Measurements from ENCODE around the gene IDH3G.
A peak's percentile ranks its signal among the peaks of the same experiment; 100 is the strongest.
"Not testable (repeated sequence)": the region's sequence is repeated elsewhere in the genome, so short reads cannot be mapped to it uniquely, and the experiment has no call there.

The IDH3G gene

DNA sequence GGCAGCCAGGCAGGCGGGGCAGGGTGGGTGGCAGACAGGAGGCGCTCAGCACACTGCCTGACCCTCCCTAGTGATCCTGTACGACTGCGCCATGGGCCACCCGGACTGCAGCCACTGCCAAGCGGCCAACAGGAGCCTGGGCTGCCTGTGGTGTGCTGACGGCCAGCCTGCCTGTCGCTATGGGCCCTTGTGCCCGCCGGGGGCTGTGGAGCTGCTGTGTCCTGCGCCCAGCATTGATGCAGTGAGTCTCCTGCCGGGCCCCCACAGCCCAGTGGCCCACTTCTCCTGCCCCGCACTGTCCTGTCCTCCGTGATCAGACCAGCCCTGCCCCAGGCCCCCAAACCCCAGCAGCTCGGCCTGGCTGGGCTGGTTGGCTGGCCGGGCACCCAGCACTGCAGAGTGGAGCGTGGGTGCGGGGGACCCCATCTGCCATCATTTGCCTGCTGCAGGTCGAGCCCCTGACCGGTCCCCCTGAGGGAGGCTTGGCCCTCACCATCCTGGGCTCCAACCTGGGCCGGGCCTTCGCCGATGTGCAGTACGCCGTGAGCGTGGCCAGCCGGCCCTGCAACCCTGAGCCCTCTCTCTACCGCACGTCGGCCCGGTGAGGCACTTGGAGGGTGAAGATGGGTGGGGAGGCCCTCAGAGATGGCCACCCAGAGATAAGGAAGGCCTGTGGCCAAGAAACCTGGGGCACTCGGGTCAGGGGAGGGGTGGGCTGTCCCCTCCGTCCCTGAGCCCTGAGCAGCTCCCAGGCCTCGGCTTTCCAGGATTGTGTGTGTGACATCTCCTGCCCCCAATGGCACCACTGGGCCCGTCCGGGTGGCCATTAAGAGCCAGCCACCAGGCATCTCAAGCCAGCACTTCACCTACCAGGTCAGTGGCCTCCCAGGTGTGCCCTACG is 22.5 kb downstream of the IDH3G start:
- no peak for DNase-seq

DNA sequence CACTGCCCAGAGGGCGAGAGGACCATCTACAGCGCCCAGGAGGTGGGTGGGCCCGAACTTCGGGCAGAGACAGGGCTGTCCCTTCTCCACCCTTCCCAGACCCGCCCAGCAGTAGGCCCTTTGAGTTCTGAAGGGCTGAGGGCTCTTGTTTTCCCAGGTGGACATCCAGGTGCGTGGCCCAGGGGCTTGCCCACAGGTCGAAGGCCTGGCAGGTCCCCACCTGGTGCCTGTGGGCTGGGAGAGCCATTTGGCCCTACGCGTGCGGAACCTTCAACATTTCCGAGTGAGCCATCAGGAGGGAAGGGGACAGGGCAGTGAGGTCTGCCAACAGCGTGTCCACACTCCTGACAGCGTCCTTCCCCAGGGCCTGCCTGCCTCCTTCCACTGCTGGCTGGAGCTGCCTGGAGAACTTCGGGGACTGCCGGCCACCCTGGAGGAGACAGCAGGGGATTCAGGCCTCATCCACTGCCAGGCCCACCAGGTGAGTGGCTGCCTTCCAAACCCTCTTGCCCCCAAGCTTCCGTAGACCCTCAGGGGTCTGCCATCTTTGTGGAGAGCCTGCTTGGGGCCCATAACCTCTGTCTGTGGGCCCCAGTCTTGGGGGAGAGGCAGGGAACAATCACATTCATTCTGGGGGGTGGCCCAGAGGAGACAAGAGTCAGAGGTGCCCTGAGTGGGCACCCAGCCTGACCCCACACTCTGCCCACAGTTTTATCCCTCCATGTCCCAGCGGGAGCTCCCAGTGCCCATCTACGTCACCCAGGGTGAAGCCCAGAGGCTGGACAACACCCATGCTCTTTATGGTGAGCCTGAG is 23.4 kb downstream of the IDH3G start:
- no peak for DNase-seq

DNA sequence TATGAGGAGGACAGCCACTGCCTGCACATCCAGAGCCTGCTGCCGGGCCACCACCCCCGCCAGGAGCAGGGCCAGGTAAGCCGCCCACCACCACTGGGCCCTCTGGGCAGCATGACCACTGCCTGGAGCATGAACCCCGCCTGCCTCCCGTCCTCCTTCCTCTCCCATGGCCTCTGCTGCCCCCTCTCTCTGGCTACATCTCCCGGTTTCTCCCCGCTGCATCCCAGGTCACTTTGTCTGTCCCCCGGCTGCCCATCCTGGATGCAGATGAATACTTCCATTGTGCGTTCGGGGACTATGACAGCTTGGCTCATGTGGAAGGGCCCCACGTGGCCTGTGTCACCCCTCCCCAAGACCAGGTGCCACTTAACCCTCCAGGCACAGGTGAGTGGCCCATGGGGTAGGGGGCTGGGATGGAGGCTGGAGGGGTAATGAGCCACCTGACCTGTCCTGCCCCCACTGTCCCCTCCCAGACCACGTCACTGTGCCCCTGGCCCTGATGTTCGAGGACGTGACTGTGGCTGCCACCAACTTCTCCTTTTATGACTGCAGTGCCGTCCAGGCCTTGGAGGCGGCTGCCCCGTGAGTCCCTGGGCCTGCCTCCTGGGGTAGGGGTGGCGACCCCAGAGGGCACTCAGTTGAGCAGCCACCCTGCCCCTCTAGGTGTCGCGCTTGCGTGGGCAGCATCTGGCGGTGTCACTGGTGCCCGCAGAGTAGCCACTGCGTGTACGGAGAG is 24.1 kb downstream of the IDH3G start:
- DNase-seq, result no peak

DNA sequence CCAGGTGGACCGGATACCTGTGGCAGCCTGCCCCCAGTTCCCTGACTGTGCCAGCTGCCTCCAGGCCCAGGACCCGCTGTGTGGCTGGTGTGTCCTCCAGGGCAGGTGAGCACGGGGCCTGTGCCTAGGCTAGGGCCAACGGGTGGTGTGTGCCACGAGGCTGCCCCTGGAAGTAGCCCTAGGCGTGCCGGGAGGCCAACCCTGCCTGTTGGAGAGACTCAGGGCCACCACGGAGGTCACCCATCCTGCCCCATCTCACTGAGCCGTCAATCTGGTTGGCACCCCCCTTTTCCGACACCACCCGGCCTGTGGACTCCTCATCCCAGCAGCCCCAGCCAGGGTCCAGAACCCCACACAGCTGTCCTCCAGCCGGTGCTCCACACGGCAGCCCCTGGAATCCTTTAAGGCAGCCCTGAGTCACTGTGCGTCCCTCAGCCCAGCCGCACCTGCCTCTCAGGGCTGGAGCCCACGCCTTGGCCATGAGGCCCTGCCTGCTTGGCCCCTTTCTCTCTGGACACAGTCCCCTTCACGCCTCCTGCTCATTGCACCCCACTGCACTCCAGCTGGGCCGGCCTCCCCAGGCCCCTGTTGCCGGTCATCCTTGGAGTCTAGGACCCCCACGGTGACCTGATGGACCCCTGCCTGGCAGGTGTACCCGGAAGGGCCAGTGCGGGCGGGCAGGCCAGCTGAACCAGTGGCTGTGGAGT is 24.9 kb downstream of the IDH3G start:
- no peak for DNase-seq

- DNase-seq, result no peak
Measured at GRCh38 chrX:153768311-153769157, 25.6 kb downstream of the IDH3G start.

DNA sequence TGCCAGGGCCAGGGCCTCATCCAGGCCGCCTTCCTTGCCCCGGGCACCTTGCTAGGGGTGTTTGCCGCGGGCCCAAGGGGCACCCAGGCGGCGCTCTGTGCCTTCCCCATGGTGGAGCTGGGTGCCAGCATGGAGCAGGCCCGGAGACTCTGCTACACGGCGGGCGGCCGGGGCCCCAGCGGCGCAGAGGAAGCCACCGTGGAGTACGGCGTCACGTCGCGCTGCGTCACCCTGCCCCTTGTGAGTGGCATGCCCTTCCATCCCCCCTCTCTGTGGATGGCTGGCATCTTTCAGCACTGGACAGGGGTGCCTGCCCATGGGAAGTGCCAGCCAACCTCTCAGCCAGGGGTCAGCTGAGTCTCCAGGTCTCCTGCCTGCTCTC is 26.5 kb downstream of the IDH3G start:
- DNase-seq, result no peak

DNA sequence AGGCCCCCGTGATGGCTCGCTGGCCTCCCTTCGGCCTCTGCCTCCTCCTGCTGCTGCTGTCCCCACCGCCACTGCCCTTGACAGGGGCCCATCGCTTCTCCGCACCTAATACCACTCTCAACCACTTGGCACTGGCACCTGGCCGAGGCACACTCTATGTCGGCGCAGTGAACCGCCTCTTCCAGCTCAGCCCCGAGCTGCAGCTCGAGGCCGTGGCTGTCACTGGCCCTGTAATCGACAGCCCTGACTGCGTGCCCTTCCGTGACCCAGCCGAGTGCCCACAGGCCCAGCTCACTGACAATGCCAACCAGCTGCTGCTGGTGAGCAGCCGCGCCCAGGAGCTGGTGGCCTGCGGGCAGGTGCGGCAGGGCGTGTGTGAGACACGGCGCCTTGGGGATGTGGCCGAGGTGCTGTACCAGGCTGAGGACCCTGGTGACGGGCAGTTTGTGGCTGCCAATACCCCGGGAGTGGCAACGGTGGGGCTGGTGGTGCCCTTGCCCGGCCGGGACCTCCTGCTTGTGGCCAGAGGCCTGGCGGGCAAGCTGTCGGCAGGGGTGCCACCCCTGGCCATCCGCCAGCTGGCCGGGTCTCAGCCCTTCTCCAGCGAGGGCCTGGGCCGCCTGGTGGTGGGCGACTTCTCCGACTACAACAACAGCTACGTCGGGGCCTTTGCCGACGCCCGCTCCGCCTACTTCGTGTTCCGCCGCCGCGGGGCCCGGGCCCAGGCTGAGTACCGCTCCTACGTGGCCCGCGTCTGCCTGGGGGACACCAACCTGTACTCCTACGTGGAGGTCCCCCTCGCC is 27.1 kb downstream of the IDH3G start:
- DNase-seq, result no peak

GRCh38 chrX:153766098-153766817 is 27.9 kb downstream of the IDH3G start:
- peak; percentile 80 for DNase-seq

DNA sequence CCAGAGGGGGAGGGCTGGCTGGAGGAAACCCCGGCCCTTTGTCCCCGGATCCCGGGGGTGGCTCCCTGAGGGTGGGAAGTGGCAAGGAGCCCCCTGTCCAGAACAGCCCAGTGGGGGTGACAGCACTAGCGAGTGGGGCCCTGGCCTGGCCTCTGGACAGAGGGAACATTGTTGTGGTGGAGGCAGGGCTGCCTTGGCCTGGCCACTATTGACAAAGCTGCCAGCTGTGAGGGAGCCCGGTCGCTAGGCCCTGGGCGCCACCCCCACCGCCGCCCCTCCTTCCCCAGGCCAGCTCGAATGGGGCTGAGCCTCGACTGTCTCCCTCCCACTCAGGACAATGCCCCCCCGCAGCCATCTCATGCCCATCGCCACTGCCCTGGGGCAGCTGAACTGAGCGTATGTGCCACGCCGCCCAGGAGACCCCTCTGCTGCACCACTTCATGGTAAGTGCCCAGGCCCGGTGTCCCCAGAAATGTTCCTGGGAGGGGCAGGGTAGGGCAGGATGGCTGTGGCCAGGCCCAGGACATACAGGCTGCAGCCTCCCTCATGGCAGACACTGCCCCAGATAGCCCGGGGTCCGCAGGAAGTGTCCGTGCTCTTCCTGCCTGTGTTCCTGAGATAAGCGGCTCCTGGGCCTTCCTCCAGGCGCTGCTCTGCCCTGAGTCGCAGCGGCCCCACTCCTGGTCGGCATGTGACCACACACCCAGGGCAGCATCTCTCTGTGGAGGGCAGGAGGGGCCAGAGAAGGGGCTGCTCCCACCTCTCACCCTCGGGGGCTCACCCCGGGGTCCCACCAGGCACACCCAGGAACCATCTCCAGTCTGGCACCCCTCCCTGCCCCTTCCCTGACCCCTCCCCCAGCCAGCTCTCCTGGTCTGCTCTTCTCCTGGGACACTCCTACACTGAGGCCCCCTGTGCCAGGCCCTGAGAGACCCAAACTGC is 28.8 kb downstream of the IDH3G start:
- DNase-seq, result peak; percentile 42

- DNase-seq, result no peak
Measured at GRCh38 chrX:153764786-153765137, 29.4 kb downstream of the IDH3G start.

DNA sequence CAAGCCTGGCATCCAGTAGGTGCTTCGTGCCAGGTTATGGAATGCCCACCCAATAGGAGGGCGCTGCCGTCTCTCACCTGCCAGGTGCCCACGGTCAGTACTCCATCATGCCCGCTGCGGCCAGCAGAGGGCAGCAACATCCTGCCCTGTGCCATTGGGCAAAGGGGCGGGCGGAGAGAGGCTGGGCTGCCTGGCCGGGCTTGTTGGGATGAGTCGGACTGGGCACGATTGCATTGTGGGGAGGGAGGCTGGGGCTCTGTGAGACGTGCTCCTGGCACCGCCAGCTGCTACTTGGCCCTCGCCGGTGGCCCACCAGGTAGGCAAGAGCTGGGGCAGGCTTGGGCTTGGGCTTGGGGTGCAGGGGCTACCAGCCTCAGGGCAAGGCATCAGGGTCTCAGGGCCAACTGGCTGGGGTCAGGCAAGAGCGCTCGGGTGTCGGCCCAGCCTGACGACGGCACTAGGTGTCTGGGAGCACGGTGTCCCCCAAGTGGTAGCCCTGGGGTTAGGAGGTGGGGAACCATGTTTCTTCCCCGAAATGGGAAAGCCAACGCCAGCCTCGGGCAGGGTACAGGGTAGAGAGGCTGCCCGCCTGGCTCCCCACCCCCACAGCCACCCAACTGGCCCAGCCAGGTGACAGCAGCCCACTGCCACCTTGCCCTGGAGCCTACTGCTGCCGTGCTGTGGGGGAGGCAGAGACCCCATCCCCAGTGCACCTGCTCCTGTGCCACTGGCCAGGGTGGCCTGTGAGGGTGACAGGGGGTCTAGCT is 30.0 kb downstream of the IDH3G start, which contains the start of gene PLXNB3:
Gene PLXNB3 (plus strand): TSS at position 261 of the 767 bp plus-strand sequence. CDS start 1,287 bp downstream, outside the sequence.
- peak; percentile 74 for DNase-seq

DNA sequence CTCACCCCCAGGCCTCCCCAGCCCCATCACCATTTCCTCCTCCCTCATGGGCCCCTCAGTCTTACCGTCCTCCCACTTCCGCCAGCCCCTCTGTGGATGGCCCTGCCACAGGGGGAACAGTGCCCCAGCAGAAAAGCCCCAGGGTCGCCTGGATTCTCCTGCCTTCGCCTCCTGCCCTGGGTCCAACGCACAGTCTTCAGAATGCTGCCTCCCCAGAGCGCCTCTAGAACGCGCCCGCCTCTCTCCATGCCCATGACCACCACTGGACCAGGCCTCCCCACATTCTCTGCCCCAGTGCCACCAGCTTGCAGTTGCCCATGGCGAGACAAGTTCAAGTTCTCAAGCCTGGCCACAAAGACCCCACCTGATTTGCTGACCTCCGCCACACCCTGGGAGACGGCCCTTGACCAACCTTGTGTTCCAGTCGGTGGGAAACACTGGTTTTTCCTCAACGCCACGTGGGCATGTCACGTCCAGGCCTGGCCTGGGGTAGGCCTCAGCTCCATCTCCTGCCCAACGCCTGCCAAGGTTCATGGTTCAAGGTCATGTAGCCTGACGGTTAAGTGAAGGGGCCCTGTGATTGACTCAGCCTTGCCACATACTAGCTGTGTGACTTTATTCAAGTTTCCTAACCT is 30.8 kb downstream of the IDH3G start:
- DNase-seq, result no peak

DNA sequence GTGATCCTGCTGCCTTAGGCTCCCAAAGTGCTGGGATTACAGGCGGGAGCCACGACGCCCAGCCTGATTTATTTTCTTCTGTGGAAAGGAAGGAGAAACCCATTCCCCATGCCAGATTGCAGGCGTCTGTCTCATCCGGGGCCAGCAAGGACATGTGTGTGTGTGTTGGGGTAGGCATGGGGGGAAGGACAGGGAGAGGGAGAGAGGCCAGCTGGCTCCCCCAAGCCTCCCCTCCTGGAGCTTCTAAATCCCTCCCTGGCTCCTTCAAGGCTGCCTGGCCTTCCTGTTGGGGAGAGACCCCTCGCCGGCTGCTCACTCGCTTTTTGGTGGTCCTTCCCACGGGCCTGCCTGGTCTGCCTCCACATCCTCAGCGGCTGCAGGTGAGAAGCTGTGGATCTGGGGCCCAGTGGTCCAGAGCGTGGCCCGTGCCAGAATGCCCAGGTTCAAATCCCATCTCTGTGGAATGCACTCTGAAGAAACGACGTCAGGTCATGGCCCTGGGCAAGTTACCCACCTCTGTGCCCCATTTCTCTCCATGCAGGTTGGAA is 31.5 kb downstream of the IDH3G start:
- no peak for DNase-seq

GRCh38 chrX:153761863-153762262 is 32.3 kb downstream of the IDH3G start:
- DNase-seq, result no peak

DNA sequence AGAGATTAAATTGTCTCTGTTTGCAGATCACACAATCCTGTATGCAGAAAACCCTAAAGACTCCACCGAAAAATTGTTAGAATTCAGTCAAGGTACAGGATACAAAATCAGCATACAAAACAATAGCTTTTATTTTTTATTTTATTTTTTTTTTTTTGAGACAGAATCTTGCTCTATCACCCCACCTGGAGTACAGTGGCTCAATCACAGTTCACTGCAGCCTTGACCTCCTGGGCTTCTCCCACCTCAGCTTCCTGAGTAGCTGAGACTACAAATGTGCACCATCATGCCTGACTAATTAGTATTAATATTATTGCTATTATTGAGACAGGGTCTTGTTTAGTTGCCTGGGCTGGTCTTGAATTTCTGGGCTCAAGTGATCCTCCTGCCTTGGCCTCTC is 39.0 kb downstream of the IDH3G start:
- no peak for DNase-seq

DNA sequence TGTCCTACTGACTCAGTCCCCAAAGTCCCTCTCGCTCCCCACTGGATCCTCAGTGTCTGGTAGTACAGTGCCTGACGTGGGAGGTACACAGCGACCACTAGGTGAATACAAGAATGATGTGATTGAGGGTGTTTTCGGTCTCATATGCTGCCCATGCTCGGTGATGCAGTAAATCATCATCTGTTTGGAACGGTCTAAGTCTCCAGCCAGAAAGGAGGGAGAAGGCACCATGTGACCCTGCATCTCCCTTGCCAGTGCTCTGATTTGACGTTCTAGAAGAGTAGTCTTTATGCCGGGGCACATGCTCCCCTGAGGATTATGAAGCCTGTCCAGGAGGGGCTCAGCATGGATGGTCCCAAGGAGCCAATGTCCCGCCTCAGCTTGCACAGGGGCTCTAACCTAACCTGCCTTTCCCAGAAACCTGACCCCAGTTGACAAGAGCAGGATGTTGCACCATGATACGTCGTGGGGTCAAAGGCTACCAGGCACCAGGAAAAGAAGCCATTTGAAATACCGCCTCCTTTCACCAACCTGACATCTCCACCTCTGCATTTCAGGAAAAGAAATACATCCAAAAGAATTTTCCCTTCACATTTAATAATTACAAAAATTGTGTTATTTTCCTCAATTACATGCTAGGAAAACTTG is 43.9 kb downstream of the IDH3G start:
- no peak for DNase-seq

DNA sequence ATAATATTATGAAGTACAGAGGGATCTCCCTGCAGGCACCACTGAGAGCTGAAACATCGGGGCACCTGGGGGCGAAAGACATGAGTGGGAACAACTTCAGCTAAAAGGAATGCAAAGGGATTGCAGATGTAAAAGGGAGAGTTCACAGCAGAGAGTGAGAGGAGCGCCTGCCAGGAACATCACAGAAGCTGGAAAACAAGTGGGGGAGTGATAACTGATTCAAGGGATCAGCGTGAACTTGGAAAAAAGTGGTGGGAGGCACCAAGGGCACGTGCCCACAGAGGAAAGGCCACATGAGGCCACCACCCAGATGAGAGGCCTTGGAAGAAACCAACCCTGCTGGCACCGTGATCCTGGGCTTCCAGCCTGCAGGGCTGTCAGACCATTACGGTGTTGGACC is 45.2 kb downstream of the IDH3G start:
- DNase-seq, result not testable (repeated sequence)

Measured in EL (cell line).